Measurements from ENCODE around the gene IQCN. TPM values are rescaled to one million over a fixed set of nuclear protein-coding genes. Genes with fewer than 3 reads are reported as not detected.

IQCN gene
- total and polyA plus RNA-seq, 4 donors: 0.19 to 2.4 (median 0.53) TPM

Small RNA genes within 50 kb of the gene (small RNA-seq; reads per million reads assigned to genes)
- gene MIR3188 (not detected), gene RPL39P38 (not detected)

Other genes with a start within 250 kb of the IQCN start
- gene IL12RB1, start 187.5 kb downstream of the IQCN start, total RNA-seq: 1 to 10 TPM; 1.3 to 2.4 TPM
- gene IL12RB1, start 187.5 kb downstream of the IQCN start, polyA plus RNA-seq: under 1 TPM; 0.43 to 0.90 TPM
- 10 to 100 TPM in 1 of 2 donors, 1 to 10 TPM in 1; 8.6 to 10.6 TPM for gene MAST3, start 176.7 kb downstream of the IQCN start, total RNA-seq
- 1 to 10 TPM; 4.3 to 4.7 TPM for gene MAST3, start 176.7 kb downstream of the IQCN start, polyA plus RNA-seq
- gene PIK3R2, start 121.3 kb downstream of the IQCN start, total RNA-seq: 10 to 100 TPM in 1 of 2 donors, 1 to 10 TPM in 1; 9.1 to 37.8 TPM
- 1 to 10 TPM; 1.5 to 6.2 TPM for gene PIK3R2, start 121.3 kb downstream of the IQCN start, polyA plus RNA-seq
- 100 to 1,000 TPM in 1 of 2 donors, 10 to 100 TPM in 1; 60.2 to 129 TPM for gene IFI30, start 100.6 kb downstream of the IQCN start, total RNA-seq
- 100 to 1,000 TPM in 1 of 2 donors, 10 to 100 TPM in 1; 89.0 to 130 TPM for gene IFI30, start 100.6 kb downstream of the IQCN start, polyA plus RNA-seq
- 10 to 100 TPM in 1 of 2 donors, 1 to 10 TPM in 1; 3.6 to 12.1 TPM for gene MPV17L2, start 81.2 kb downstream of the IQCN start, total RNA-seq
- 10 to 100 TPM; 16.1 to 28.0 TPM for gene MPV17L2, start 81.2 kb downstream of the IQCN start, polyA plus RNA-seq
- gene RAB3A, start 70.4 kb downstream of the IQCN start, total RNA-seq: under 1 TPM; 0.33 to 0.84 TPM
- gene RAB3A, start 70.4 kb downstream of the IQCN start, polyA plus RNA-seq: 1 to 10 TPM in 1 of 2 donors, under 1 TPM in 1; 0.74 to 1.7 TPM
- under 1 TPM; 0.51 to 0.75 TPM for gene PDE4C, start 48.0 kb downstream of the IQCN start, total RNA-seq
- gene PDE4C, start 48.0 kb downstream of the IQCN start, polyA plus RNA-seq: under 1 TPM in 1 of 2 donors, not detected in 1; 0.23 TPM
- 100 to 1,000 TPM in 1 of 2 donors, 10 to 100 TPM in 1; 36.9 to 103 TPM for gene JUND, start 7.2 kb upstream of the IQCN start, total RNA-seq
- 10 to 100 TPM; 12.8 to 46.7 TPM for gene JUND, start 7.2 kb upstream of the IQCN start, polyA plus RNA-seq
- 100 to 1,000 TPM in 1 of 2 donors, 10 to 100 TPM in 1; 42.4 to 100 TPM for gene LSM4, start 48.6 kb upstream of the IQCN start, total RNA-seq
- 10 to 100 TPM; 68.4 to 81.9 TPM for gene LSM4, start 48.6 kb upstream of the IQCN start, polyA plus RNA-seq
- gene PGPEP1, start 66.1 kb upstream of the IQCN start, total RNA-seq: 10 to 100 TPM; 21.5 to 48.3 TPM
- 10 to 100 TPM; 15.8 to 30.8 TPM for gene PGPEP1, start 66.1 kb upstream of the IQCN start, polyA plus RNA-seq
- gene GDF15, start 111.7 kb upstream of the IQCN start, total RNA-seq: 10 to 100 TPM in 1 of 2 donors, under 1 TPM in 1; 0.42 to 11.6 TPM
- gene GDF15, start 111.7 kb upstream of the IQCN start, polyA plus RNA-seq: 1 to 10 TPM; 6.7 to 7.7 TPM
- gene LRRC25, start 123.2 kb upstream of the IQCN start, total RNA-seq: 10 to 100 TPM in 1 of 2 donors, 1 to 10 TPM in 1; 7.9 to 13.4 TPM
- gene LRRC25, start 123.2 kb upstream of the IQCN start, polyA plus RNA-seq: 1 to 10 TPM; 2.3 to 5.8 TPM
- gene SSBP4, start 144.9 kb upstream of the IQCN start, total RNA-seq: 10 to 100 TPM in 1 of 2 donors, 1 to 10 TPM in 1; 6.4 to 19.0 TPM
- gene SSBP4, start 144.9 kb upstream of the IQCN start, polyA plus RNA-seq: 10 to 100 TPM in 1 of 2 donors, 1 to 10 TPM in 1; 4.0 to 16.6 TPM
- gene ISYNA1, start 163.7 kb upstream of the IQCN start, total RNA-seq: 10 to 100 TPM in 1 of 2 donors, 1 to 10 TPM in 1; 8.0 to 41.9 TPM
- gene ISYNA1, start 163.7 kb upstream of the IQCN start, polyA plus RNA-seq: 10 to 100 TPM in 1 of 2 donors, 1 to 10 TPM in 1; 4.7 to 12.1 TPM
- 10 to 100 TPM in 1 of 2 donors, 1 to 10 TPM in 1; 7.6 to 10.5 TPM for gene ELL, start 247.6 kb upstream of the IQCN start, total RNA-seq
- gene ELL, start 247.6 kb upstream of the IQCN start, polyA plus RNA-seq: 1 to 10 TPM; 4.5 to 5.6 TPM